HG02642 (cell line): Measurements from ENCODE around the gene AATF.

ENCODE experiments used
- ATAC-seq: cut with Tn5 transposase; IDR thresholded peaks from one replicate; pipeline ENCODE4 v1.9.1; 2021; ENCODE audit warnings: mild to moderate bottlenecking; ENCODE audit not compliant: unreplicated experiment, poor library complexity

Gene AATF

DNA sequence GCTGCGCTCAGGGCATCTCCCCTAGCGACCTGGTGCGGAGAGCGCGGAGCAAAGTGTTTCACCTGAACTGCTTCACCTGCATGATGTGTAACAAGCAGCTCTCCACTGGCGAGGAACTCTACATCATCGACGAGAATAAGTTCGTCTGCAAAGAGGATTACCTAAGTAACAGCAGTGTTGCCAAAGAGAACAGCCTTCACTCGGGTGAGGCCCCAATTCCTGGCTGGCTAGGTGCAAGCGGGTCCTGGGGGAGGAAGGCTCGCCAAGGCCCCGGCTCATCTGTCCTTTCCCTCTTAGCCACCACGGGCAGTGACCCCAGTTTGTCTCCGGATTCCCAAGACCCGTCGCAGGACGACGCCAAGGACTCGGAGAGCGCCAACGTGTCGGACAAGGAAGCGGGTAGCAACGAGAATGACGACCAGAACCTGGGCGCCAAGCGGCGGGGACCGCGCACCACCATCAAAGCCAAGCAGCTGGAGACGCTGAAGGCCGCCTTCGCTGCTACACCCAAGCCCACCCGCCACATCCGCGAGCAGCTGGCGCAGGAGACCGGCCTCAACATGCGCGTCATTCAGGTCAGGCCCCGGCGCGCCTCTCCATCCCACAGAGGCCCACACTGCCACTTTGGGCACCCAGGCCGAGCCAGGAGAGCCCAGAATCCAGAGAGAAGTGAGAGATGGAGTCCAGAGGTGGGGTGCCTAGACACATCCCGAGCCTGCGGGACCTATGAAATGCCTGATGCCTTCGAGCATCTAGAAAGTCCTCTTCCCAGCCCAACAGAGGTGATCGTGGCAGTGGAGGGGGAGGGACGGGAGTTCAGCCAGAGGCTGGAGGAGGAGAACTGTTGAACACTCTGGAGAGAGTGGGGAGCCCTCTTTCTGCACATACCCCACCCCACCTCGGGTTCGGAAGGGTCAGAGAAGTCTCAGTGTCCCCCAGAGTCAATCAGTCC, 8.2 kb upstream of the AATF start:
- no peak for ATAC-seq

DNA sequence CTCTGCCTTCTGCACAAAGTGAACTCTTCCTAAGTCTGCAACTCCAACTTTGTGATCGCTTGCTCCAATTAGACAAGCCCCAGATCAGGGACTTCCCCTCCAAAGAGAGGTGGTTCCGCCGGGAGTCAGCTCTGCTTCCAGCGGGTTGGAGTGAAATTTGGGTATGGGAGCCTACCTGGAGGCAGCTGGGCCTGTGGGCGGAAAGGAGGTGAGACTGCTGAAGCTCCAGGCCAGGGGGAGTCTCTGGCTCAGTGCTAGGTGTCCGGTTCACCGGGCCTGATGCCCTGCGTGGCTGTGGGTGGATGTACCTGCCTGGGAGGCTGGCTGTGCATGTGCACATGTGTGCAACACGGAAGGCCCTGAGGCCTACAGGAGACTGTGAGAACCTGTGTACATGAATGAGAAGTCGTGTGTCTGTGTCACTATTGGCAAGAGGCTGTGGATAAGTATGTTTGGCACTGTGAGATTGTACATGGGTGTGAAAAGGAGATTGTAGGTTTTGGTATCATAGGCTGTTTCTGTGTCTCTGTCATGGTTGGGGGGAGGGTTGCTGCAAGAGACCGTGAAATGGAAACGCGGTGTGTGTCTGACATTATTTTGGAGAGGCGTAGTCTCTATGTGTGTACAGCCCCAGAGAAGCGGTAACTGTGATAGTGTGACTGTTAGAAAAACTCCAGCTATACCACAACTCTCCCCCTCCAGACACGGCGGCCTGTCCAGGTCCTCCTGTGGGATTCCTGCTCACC, 7.3 kb upstream of the AATF start:
- no peak for ATAC-seq

- ATAC-seq: no peak
Measured at GRCh38 chr17:36942019-36942599, 6.6 kb upstream of the AATF start.

DNA sequence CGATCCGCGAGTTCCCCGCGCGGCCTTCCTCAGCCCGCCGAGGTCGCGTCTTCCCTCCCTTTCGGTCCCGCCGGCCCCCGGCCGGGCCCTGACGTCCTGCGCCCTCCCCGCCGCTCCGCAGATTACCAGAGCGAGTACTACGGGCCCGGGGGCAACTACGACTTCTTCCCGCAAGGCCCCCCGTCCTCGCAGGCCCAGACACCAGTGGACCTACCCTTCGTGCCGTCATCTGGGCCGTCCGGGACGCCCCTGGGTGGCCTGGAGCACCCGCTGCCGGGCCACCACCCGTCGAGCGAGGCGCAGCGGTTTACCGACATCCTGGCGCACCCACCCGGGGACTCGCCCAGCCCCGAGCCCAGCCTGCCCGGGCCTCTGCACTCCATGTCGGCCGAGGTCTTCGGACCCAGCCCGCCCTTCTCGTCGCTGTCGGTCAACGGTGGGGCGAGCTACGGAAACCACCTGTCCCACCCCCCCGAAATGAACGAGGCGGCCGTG, 6.1 kb upstream of the AATF start:
- no peak for ATAC-seq

DNA sequence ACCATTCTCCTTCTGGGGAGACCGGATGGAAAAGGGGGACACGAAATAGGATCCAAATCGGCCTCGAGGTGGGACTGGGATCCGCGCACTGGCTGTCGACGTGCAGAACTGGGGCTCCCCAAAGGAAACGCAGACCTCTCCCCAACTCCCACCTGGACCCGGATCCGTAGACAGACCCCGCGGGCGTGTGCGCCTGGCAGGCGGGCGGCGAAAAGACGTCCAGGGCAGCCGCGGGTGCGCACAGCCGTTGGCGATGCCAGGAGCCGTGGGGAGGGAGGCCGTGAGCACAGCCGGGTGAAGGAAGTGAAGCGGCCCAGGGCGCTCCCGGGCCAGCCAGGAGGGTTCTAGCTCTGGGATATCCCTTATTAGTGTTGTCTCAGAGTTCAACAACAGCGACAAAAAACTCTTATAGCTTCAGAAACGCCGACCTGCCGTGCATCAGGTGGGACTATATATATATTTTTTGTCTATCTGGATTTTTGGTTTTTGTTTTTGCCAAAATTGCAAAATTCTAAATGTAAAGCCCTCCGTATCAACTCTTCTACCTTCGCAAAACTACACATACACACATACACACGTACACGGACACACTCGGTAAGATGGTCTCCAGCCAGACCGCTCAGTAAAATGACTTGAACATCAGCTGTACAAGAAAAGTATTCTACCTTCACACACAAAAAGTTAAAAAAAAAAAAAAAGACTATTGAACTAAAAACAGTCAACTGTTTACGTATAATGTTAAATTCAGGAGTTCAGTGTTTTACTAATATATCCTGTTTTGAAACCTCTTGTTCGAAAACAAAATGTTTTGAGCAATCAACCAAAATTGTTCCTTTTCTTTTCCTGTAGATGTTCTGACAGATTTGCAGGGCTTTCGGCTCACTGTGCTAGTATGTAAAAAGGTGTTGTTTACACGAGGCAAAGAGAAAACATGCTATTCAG, 5.2 kb upstream of the AATF start:
- ATAC-seq: no peak

GRCh38 chr17:36944553-36944952, 4.2 kb upstream of the AATF start:
- no peak for ATAC-seq

DNA sequence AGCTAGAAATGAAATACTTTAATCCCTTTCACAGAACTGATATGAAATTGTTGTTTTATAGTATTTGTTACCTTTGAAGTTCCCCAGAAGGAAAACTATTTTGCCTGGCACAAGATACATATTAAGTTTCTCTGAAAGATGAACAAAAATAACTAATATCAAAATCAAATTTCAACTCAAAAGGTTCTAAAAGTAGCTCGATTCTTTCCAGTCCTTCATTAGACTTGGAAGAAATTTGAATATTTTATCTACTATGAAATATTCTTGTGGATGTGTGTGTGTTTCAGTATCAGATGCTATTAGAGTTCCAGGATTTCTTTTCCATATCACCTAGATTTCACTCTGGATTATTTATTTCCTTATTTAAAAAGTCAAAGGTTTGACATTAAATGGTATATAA, 3.6 kb upstream of the AATF start:
- no peak for ATAC-seq

DNA sequence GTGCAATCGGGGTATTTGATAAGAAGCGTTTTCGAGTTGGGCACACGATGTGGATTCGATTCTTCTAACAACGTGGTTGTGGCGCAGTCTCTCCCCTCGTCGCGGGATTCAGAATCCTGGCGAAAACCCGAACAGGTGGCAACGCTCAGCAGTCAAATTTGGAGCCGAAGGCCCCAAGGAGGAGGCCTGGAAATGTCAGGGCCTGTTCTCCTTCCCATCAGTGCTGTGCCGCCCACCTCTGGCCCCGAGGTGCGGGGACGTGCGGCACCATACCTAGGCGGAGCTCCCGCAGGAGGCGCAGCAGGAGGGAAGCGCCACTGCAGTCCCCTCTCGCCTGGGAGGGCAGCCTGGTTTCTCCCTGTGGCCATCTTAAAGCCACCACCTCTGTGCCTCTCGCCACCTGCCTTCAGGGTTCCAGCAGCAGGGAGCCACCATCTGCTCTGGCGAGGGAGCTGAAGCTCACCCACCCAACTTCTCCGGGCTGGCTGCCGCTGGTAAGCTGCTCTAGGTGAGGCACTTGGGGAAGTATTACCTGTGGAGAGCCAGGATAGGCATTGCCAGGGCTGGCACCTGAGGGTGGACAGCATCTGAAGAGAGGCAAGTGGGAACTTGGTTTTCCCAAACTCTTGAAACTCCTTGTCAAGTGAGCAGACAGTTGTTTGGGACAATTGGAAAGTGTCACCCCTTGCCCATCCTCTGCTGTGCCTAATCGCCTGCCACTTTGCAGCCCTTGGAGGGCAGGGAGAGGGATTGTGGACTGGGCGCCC, 2.6 kb upstream of the AATF start:
- no peak for ATAC-seq

- no peak for ATAC-seq
Measured at GRCh38 chr17:36946726-36947091, 2.0 kb upstream of the AATF start.

GRCh38 chr17:36947922-36948716, 635 bp upstream of the AATF start:
- peak; percentile 4 for ATAC-seq

GRCh38 chr17:36949461-36949927, 740 bp downstream of the AATF start:
- ATAC-seq: no peak

DNA sequence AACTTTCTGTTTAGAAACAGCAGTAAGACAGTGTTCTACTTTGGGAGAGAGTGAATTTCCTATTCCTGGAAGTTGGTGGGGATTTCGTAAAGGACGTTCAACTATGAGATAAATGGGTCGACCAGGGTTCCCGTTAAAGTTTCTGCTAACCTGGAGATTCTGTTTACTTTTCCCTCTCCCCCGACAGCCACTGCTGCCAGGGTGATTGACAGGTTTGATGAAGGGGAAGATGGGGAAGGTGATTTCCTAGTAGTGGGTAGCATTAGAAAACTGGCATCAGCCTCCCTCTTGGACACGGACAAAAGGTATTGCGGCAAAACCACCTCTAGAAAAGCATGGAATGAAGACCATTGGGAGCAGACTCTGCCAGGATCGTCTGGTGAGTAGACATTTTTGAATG, 1.3 kb downstream of the AATF start:
- ATAC-seq: no peak

DNA sequence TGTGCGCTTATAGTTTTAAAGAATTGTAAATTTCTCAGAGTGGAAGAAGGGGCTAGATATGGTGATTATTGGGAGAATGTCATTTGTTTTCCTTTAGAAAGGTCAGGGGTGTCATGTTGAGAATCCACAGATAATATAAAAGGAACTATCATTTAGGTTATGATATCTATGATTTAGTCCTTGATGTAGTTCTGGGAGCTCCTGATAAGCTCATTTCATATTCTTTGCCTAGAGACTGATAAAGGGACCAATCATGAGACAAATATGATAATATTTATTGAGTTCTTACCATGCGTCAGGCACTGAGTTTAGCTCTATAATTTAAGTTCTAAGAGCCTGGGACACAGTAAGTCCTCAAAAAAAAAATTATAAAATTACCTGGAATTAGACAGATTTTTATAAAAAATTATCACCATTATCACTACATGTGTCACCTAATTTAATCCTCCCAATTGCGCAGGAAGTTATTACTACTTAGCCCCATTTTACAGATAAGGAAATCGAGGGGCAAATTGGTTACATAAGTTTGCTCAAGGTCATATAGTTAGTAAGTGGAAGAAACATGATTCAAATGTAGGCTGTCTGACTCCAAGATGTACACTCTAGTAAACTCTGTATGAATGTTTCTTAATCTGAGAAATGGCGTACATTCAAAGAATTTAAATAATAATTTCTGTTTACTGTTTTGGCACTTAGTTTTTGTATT, 2.5 kb downstream of the AATF start:
- ATAC-seq: no peak

DNA sequence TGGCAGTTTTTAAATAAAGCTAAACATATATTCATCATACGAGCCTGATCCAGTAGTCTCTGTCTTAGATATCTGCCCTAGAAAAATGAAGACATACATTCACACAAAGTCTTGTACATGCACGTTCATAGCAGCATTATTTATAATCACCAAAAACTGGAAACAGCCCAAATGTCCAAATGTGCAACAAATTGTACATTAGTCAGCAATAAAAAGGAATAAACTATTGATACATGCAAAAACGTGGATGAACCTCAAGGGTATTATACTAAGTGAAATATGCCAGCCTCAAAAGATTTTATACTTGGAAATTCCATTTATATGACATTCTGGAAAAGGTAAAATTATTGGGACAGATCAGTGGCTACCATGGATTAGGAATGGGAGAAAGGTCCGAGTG, 22.8 kb downstream of the AATF start:
- no peak for ATAC-seq

DNA sequence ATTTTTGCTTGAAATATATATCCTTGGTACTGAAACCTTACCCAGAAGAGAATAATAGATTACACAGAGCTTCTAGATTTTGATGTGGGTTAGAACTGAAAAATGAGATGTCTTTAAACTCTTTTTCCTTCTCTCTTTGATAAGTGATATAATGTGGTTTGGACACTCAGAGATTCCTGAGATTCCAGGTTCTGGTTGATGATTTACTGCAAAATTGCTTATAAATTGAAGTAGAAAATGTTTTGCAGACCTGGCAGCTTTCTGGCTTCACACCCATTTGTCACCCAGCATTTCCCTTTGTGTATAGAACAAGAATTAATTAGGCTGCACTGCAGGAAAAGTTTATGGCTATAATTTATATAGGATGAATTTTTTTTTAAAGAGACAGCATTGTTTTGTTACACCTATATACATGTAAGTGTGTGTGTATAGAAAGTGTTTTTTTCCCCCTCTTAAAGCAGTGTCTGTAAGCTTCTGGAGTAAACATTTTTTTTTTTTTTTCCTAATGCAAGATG, 23.5 kb downstream of the AATF start:
- ATAC-seq: no peak

- ATAC-seq: no peak
Measured at GRCh38 chr17:36972905-36973304, 24.2 kb downstream of the AATF start.

GRCh38 chr17:36975922-36976515, 27.3 kb downstream of the AATF start:
- ATAC-seq: no peak
